COR-L47 (cell line): ENCODE measurements around the gene ARFIP1.
"Not testable (repeated sequence)": the region's sequence is repeated elsewhere in the genome, so short reads cannot be mapped to it uniquely, and the experiment has no call there.

ENCODE experiments used
- DNase-seq: peaks from one replicate; lab custom pipeline; 2025; lab: John Stamatoyannopoulos, UW

The ARFIP1 gene

GRCh38 chr4:152785639-152786615 lies 6.2 kb downstream of the ARFIP1 start:
- DNase-seq: no peak

GRCh38 chr4:152786627-152787026 lies 6.9 kb downstream of the ARFIP1 start:
- no peak for DNase-seq

- DNase-seq: no peak
Measured at GRCh38 chr4:152795891-152796290, 16.1 kb downstream of the ARFIP1 start.

- DNase-seq: no peak
Measured at GRCh38 chr4:152803541-152803940, 23.8 kb downstream of the ARFIP1 start.

- no peak for DNase-seq
Measured at GRCh38 chr4:152805071-152805650, 25.4 kb downstream of the ARFIP1 start.

- no peak for DNase-seq
Measured at GRCh38 chr4:152805818-152806217, 26.1 kb downstream of the ARFIP1 start.

- DNase-seq: no peak
Measured at GRCh38 chr4:152806501-152807125, 26.9 kb downstream of the ARFIP1 start.

- DNase-seq: no peak
Measured at GRCh38 chr4:152807294-152807829, 27.6 kb downstream of the ARFIP1 start.

- no peak for DNase-seq
Measured at GRCh38 chr4:152808670-152809069, 28.9 kb downstream of the ARFIP1 start.

- DNase-seq: no peak
Measured at GRCh38 chr4:152810715-152811287, 31.0 kb downstream of the ARFIP1 start.

- DNase-seq: no peak
Measured at GRCh38 chr4:152815078-152815477, 35.3 kb downstream of the ARFIP1 start.

- DNase-seq: no peak
Measured at GRCh38 chr4:152817331-152817730, 37.6 kb downstream of the ARFIP1 start.

GRCh38 chr4:152819026-152819645 lies 39.4 kb downstream of the ARFIP1 start:
- no peak for DNase-seq

GRCh38 chr4:152820073-152820472 lies 40.3 kb downstream of the ARFIP1 start:
- no peak for DNase-seq

- DNase-seq: no peak
Measured at GRCh38 chr4:152822323-152822722, 42.6 kb downstream of the ARFIP1 start.

GRCh38 chr4:152824561-152824960 lies 44.8 kb downstream of the ARFIP1 start:
- no peak for DNase-seq

GRCh38 chr4:152825336-152825735 lies 45.6 kb downstream of the ARFIP1 start:
- no peak for DNase-seq

- no peak for DNase-seq
Measured at GRCh38 chr4:152828122-152828521, 48.4 kb downstream of the ARFIP1 start.

GRCh38 chr4:152831416-152831815 lies 51.7 kb downstream of the ARFIP1 start:
- no peak for DNase-seq

GRCh38 chr4:152836936-152837335 lies 57.2 kb downstream of the ARFIP1 start:
- DNase-seq: no peak

GRCh38 chr4:152839729-152840128 lies 60.0 kb downstream of the ARFIP1 start:
- DNase-seq: not testable (repeated sequence)
